ENCODE measurements around the gene SLC43A2. TPM values are rescaled to one million over a fixed set of nuclear protein-coding genes. Genes with fewer than 3 reads are reported as not detected.

Gene SLC43A2
- total and polyA plus RNA-seq, 7 donors: 2.4 to 16.5 (median 7.2) TPM

- peaks cover 0 to 35% (median 29%) of the 10 kb centered on the region in 4 donors for H3K4me1 ChIP-seq
- H3K9me3 ChIP-seq: no peaks in the 10 kb centered on the region
- WGBS, 2 donors: 95 to 96% methylated on average over 12 of the region's 12 CpGs
- no peak overlapping the region for H3K4me3 ChIP-seq
- H3K27me3 ChIP-seq: no peaks in the 10 kb centered on the region
- TF ChIP-seq CTCF (IDR thresholded peaks at IDR 0.05) (no peak), EP300 (IDR thresholded peaks at IDR 0.05) (no peak), POLR2AphosphoS5 (IDR thresholded peaks at IDR 0.05) (no peak), POLR2A (IDR thresholded peaks at IDR 0.05) (no peak)
- no peak for DNase-seq
- intact Hi-C loops (cut with DNase I): no loop called here
- peaks cover 24 to 63% (median 35%) of the 10 kb centered on the region in 4 donors for H3K36me3 ChIP-seq
- no peak overlapping the region for H3K27ac ChIP-seq
Measured at GRCh38 chr17:1551741-1552140, 76.9 kb downstream of the SLC43A2 start.

- DNase-seq: no peak
- Histone ChIP-seq H3K4me3 (no peak overlapping the region), H3K27ac (no peak overlapping the region), H3K27me3 (no peaks in the 10 kb centered on the region), H3K4me1 (peaks cover 0 to 4% (median 2%) of the 10 kb centered on the region in 4 donors), H3K9me3 (no peaks in the 10 kb centered on the region), H3K36me3 (peaks cover 29 to 93% (median 43%) of the 10 kb centered on the region in 4 donors)
- no peak for TF ChIP-seq EP300 (IDR thresholded peaks at IDR 0.05)
- TF ChIP-seq POLR2A (IDR thresholded peaks at IDR 0.05): no peak
- TF ChIP-seq CTCF (IDR thresholded peaks at IDR 0.05): no peak
- no peak for TF ChIP-seq POLR2AphosphoS5 (IDR thresholded peaks at IDR 0.05)
- intact Hi-C loops (cut with DNase I): no loop called here
- 95 to 96% methylated on average over 18 of the region's 18 CpGs for WGBS, 2 donors
Measured at GRCh38 chr17:1548032-1548431, 80.6 kb downstream of the SLC43A2 start.

- WGBS, 2 donors: 85 to 96% methylated on average over 6 of the region's 6 CpGs
- no peak for DNase-seq
- Histone ChIP-seq H3K4me1 (no peaks in the 10 kb centered on the region), H3K27ac (no peak overlapping the region), H3K4me3 (no peak overlapping the region), H3K27me3 (no peaks in the 10 kb centered on the region), H3K36me3 (peaks cover 32 to 93% (median 49%) of the 10 kb centered on the region in 4 donors), H3K9me3 (no peaks in the 10 kb centered on the region)
- intact Hi-C loops (cut with DNase I): no loop called here
- TF ChIP-seq EP300 (IDR thresholded peaks at IDR 0.05) (no peak), POLR2A (IDR thresholded peaks at IDR 0.05) (no peak), POLR2AphosphoS5 (IDR thresholded peaks at IDR 0.05) (no peak), CTCF (IDR thresholded peaks at IDR 0.05) (no peak)
Measured at GRCh38 chr17:1546292-1546922, 82.2 kb downstream of the SLC43A2 start.

GRCh38 chr17:1545618-1546017 is 83.0 kb downstream of the SLC43A2 start:
- H3K27me3 ChIP-seq: no peaks in the 10 kb centered on the region
- no peak overlapping the region for H3K27ac ChIP-seq
- peaks cover 32 to 93% (median 48%) of the 10 kb centered on the region in 4 donors for H3K36me3 ChIP-seq
- DNase-seq: no peak
- no peaks in the 10 kb centered on the region for H3K9me3 ChIP-seq
- no peaks in the 10 kb centered on the region for H3K4me1 ChIP-seq
- H3K4me3 ChIP-seq: no peak overlapping the region
- intact Hi-C loops (cut with DNase I): no loop called here
- 33 to 86% methylated on average over 9 of the region's 9 CpGs for WGBS, 2 donors
- TF ChIP-seq POLR2AphosphoS5 (IDR thresholded peaks at IDR 0.05): no peak
- TF ChIP-seq CTCF (IDR thresholded peaks at IDR 0.05): no peak
- no peak for TF ChIP-seq POLR2A (IDR thresholded peaks at IDR 0.05)
- no peak for TF ChIP-seq EP300 (IDR thresholded peaks at IDR 0.05)

- TF ChIP-seq POLR2A (IDR thresholded peaks at IDR 0.05): no peak
- no peak for TF ChIP-seq CTCF (IDR thresholded peaks at IDR 0.05)
- TF ChIP-seq EP300 (IDR thresholded peaks at IDR 0.05): no peak
- TF ChIP-seq POLR2AphosphoS5 (IDR thresholded peaks at IDR 0.05): no peak
- H3K9me3 ChIP-seq: no peaks in the 10 kb centered on the region
- H3K4me3 ChIP-seq: no peak overlapping the region
- WGBS, 2 donors: 90 to 96% methylated on average over 8 of the region's 8 CpGs
- intact Hi-C loops (cut with DNase I): no loop called here
- H3K36me3 ChIP-seq: peaks cover 33 to 93% (median 51%) of the 10 kb centered on the region in 4 donors
- H3K27me3 ChIP-seq: no peaks in the 10 kb centered on the region
- H3K27ac ChIP-seq: no peak overlapping the region
- DNase-seq: no peak
- no peaks in the 10 kb centered on the region for H3K4me1 ChIP-seq
Measured at GRCh38 chr17:1542316-1542715, 86.3 kb downstream of the SLC43A2 start.

All from sigmoid colon (tissue), 7 donors.